Muscle of leg (tissue), 11 donors: ENCODE results near the gene TSPO. TPM values are rescaled to one million over a fixed set of nuclear protein-coding genes. Genes with fewer than 3 reads are reported as not detected.

Experiments
- DNase-seq: peaks from one replicate; pipeline ENCODE4 v3.0.0; 2013
- H3K27ac ChIP-seq: one replicate; pipeline ENCODE4 v1.5.1; 2013; ENCODE audit warnings: mild to moderate bottlenecking, low read length, control low read depth
- H3K27me3 ChIP-seq: one replicate; pipeline ENCODE4 v1.6.1; 2013; ENCODE audit warnings: low read length; ENCODE audit not compliant: control insufficient read depth, insufficient read depth
- H3K36me3 ChIP-seq: one replicate; pipeline ENCODE4 v1.6.1; 2013; ENCODE audit warnings: low read length; ENCODE audit not compliant: control insufficient read depth, insufficient read depth
- H3K4me1 ChIP-seq: one replicate; pipeline ENCODE4 v1.6.1; 2013; ENCODE audit warnings: low read length; ENCODE audit not compliant: control insufficient read depth, insufficient read depth
- H3K4me3 ChIP-seq: one replicate; pipeline ENCODE4 v1.5.1; 2013; ENCODE audit warnings: low read length, control low read depth
- H3K9me3 ChIP-seq: replicated peaks from 2 replicates; pipeline ENCODE4 v1.6.1; 2013; ENCODE audit warnings: low read depth, low read length; ENCODE audit not compliant: control insufficient read depth
- WGBS: methylation state at CpG from one replicate; pipeline ENCODE4 v1.1.5; 2013; ENCODE audit warnings: missing lambda C conversion rate; ENCODE audit not compliant: insufficient coverage; 5-methylcytosine and 5-hydroxymethylcytosine counted together
- polyA plus RNA-seq, 8 donors: library from polyadenylated mRNA; unstranded; fragments of 120-200 nt; gene quantifications; one replicate each; pipeline versions ENCODE4 v1.2.1 to v1.2.3, GENCODE V29; 2013; ENCODE audit warnings: inconsistent platforms in 1 of 8, low replicate concordance in 1 of 8; ENCODE audit not compliant: insufficient read length in 8 of 8, insufficient read depth in 1 of 8
- total RNA-seq: library from RNA; stranded (reverse); fragments of 120-200 nt; gene quantifications from one replicate; pipeline ENCODE4 v1.2.4, GENCODE V29; 2013

TSPO gene
- total and polyA plus RNA-seq, 9 donors: 57.9 to 126 (median 70.1) TPM

GRCh38 chr22:43157874-43158546, 6.7 kb downstream of the TSPO start:
- WGBS: 70% methylated on average over 9 of the region's 9 CpGs
- no peaks in the 10 kb centered on the region for H3K27me3 ChIP-seq
- no peaks in the 10 kb centered on the region for H3K9me3 ChIP-seq
- H3K36me3 ChIP-seq: peaks cover 28% of the 10 kb centered on the region
- H3K27ac ChIP-seq: no peak overlapping the region
- H3K4me1 ChIP-seq: peaks cover 15% of the 10 kb centered on the region
- DNase-seq: no peak
- H3K4me3 ChIP-seq: no peak overlapping the region

GRCh38 chr22:43158778-43159483, 7.6 kb downstream of the TSPO start:
- WGBS: 88% methylated on average over 21 of the region's 24 CpGs
- Histone ChIP-seq H3K27ac (no peak overlapping the region), H3K9me3 (no peaks in the 10 kb centered on the region), H3K36me3 (peaks cover 31% of the 10 kb centered on the region), H3K4me1 (peaks cover 20% of the 10 kb centered on the region), H3K4me3 (no peak overlapping the region), H3K27me3 (no peaks in the 10 kb centered on the region)
- DNase-seq: no peak

DNA sequence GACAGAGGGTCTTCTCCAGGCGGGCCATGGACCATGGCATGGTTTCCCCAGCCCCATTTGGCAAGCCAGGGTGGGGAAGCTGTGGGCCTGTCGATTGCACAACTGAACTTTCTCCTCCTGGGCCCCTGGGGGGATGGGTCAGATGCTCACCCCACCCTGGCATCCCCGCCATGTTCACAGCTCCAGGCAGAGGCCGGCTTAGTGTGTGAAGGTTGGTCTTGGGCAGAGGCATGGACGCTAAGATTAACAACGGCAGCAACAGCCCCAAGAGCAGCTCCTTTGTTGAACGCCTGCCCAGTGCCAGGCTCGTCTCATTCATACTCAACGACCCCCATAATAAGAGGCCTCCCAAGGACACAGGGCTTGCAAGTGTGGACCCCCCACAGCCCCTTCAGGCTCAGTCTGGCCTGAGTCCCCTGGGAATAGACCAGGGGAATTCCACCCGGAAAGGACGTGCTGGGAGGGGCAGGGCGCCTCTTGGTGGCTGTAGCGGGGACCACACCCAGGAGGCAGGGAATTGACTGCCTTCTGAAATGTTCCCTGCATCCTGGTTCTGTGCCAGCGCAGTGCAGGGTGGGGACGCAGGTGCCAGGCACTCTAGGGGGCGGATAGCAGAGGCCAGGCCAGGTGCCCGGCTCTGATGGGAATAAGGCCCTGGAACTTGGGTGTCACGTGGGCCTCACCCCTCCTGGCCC, 8.3 kb downstream of the TSPO start:
- Histone ChIP-seq H3K9me3 (no peaks in the 10 kb centered on the region), H3K4me3 (no peak overlapping the region), H3K27ac (no peak overlapping the region), H3K36me3 (peaks cover 31% of the 10 kb centered on the region), H3K4me1 (peaks cover 21% of the 10 kb centered on the region), H3K27me3 (no peaks in the 10 kb centered on the region)
- 65% methylated on average over 11 of the region's 18 CpGs for WGBS
- DNase-seq: no peak

- H3K27ac ChIP-seq: no peak overlapping the region
- WGBS: 86% methylated on average over 6 of the region's 8 CpGs
- peaks cover 31% of the 10 kb centered on the region for H3K36me3 ChIP-seq
- no peaks in the 10 kb centered on the region for H3K9me3 ChIP-seq
- DNase-seq: no peak
- no peak overlapping the region for H3K4me3 ChIP-seq
- H3K27me3 ChIP-seq: no peaks in the 10 kb centered on the region
- peaks cover 16% of the 10 kb centered on the region for H3K4me1 ChIP-seq
Observed at GRCh38 chr22:43160497-43161126, 9.3 kb downstream of the TSPO start.

- Histone ChIP-seq H3K27ac (no peak overlapping the region), H3K27me3 (no peaks in the 10 kb centered on the region), H3K4me1 (peaks cover 12% of the 10 kb centered on the region), H3K4me3 (no peak overlapping the region), H3K9me3 (no peaks in the 10 kb centered on the region), H3K36me3 (peaks cover 35% of the 10 kb centered on the region)
- DNase-seq: no peak
- 94% methylated on average over 23 of the region's 24 CpGs for WGBS
Observed at GRCh38 chr22:43162412-43163150, 11.2 kb downstream of the TSPO start.

DNA sequence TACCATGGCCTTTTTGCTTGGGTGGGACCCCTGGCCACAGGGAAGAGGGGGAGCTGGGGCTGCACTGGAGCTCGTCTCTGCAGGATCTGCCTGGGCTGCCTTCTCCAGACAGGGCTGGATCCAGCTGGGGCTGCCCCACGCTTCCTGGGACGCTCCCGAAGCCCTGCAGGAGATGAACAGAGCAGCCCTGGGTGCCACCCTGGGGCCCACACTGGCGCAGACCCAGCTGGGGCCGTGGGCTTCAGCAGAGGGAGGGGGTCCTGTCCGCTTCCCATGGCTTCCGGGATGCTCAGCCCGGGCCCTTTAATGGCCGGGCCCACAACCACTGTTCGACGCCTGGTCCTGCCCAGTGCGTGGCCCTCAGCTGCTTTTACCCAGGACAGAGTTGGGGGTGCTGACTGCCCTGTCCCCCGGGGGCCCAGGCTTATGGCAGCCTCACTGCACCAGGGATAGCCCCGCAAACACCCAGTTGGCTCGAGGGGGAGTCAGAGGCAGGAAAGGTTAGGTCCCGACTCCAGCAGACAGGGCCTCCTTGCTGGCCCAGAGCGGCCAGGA, 12.0 kb downstream of the TSPO start:
- peaks cover 12% of the 10 kb centered on the region for H3K4me1 ChIP-seq
- no peaks in the 10 kb centered on the region for H3K27me3 ChIP-seq
- no peaks in the 10 kb centered on the region for H3K9me3 ChIP-seq
- no peak for DNase-seq
- no peak overlapping the region for H3K27ac ChIP-seq
- peaks cover 40% of the 10 kb centered on the region for H3K36me3 ChIP-seq
- WGBS: 76% methylated on average over 18 of the region's 18 CpGs
- no peak overlapping the region for H3K4me3 ChIP-seq

DNA sequence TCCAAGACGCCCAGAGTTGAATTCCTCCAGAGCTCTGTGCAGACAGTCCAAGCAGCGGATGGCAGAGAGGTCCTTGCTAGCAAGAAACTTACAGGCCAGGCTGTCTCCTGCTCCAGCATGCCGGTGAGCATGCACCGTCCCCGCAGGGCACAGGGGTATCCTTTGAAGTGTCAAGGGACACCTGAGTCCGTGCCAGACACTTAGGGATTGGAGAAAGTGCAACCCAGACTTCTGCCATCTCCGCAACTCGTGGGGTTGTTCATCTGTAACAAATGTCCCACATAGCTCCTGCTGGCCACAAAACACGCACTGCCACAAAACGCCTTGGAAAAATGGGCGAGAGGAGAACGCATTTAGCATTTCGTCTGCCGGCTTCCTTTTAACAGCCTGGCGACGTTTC, 13.3 kb downstream of the TSPO start:
- Histone ChIP-seq H3K27me3 (no peaks in the 10 kb centered on the region), H3K4me1 (peaks cover 11% of the 10 kb centered on the region), H3K36me3 (peaks cover 48% of the 10 kb centered on the region), H3K4me3 (no peak overlapping the region), H3K27ac (no peak overlapping the region), H3K9me3 (no peaks in the 10 kb centered on the region)
- DNase-seq: peak; percentile 38
- 16% methylated on average over 14 of the region's 16 CpGs for WGBS

GRCh38 chr22:43166132-43166930, 15.0 kb downstream of the TSPO start:
- Histone ChIP-seq H3K36me3 (peaks cover 50% of the 10 kb centered on the region), H3K27ac (no peak overlapping the region), H3K9me3 (no peaks in the 10 kb centered on the region), H3K4me1 (peaks cover 10% of the 10 kb centered on the region), H3K4me3 (no peak overlapping the region), H3K27me3 (no peaks in the 10 kb centered on the region)
- 85% methylated on average over 19 of the region's 23 CpGs for WGBS
- DNase-seq: no peak

GRCh38 chr22:43167001-43167589, 15.7 kb downstream of the TSPO start:
- peaks cover 57% of the 10 kb centered on the region for H3K36me3 ChIP-seq
- no peaks in the 10 kb centered on the region for H3K9me3 ChIP-seq

More at GRCh38 chr22:43167001-43167589, 15.7 kb downstream of the TSPO start:
- WGBS: 88% methylated on average over 17 of the region's 19 CpGs
- peaks cover 10% of the 10 kb centered on the region for H3K4me1 ChIP-seq
- no peak overlapping the region for H3K27ac ChIP-seq
- H3K27me3 ChIP-seq: no peaks in the 10 kb centered on the region
- DNase-seq: no peak
- no peak overlapping the region for H3K4me3 ChIP-seq
